ENCODE measurements around the gene APOC1. TPM values are rescaled to one million over a fixed set of nuclear protein-coding genes. Genes with fewer than 3 reads are reported as not detected.

The APOC1 gene
- total RNA-seq, 1 donor from 2014 or later: 1.2 TPM

GRCh38 chr19:44954649-44955504 is 40.5 kb downstream of the APOC1 start, which contains the start of gene CLPTM1:
TSS of gene CLPTM1 (plus strand) at chr19:44955380. CDS start at chr19:44955396, 16 bp downstream.
- ChIA-PET POLR2A (interaction anchor here (0.6 to 2.5 kb wide), 24 partner anchors 11 to 948 kb away, joined by 3 to 34 read pairs (median 4); partner anchors contain the start of genes APOE, BLOC1S3, CLASRP and PPP1R37), CTCF (interaction anchor here (0.9 to 1.0 kb wide), 2 partner anchors 156 to 231 kb away, joined by 3 to 4 read pairs; no protein-coding TSS in a partner anchor)
- peak within 1 kb of the TSS; percentile 97 for H3K27ac Mint-ChIP-seq
- DNase-seq: peak; percentile 85
- peaks cover 17% of the 10 kb centered on the region for H3K36me3 Mint-ChIP-seq (ENCODE audit: low read depth)
- intact Hi-C loops (cut with micrococcal nuclease): loop anchor here (1.0 to 5.0 kb wide), 7 partner anchors 11 to 452 kb away; partner anchors contain the start of genes APOC1, BLOC1S3, POLR1G and PPP1R13L
- peak within 1 kb of the TSS; percentile 97 for H3K4me3 Mint-ChIP-seq
- H3K4me1 Mint-ChIP-seq: peaks cover 56% of the 10 kb centered on the region
- TF ChIP-seq, protein P1, sequence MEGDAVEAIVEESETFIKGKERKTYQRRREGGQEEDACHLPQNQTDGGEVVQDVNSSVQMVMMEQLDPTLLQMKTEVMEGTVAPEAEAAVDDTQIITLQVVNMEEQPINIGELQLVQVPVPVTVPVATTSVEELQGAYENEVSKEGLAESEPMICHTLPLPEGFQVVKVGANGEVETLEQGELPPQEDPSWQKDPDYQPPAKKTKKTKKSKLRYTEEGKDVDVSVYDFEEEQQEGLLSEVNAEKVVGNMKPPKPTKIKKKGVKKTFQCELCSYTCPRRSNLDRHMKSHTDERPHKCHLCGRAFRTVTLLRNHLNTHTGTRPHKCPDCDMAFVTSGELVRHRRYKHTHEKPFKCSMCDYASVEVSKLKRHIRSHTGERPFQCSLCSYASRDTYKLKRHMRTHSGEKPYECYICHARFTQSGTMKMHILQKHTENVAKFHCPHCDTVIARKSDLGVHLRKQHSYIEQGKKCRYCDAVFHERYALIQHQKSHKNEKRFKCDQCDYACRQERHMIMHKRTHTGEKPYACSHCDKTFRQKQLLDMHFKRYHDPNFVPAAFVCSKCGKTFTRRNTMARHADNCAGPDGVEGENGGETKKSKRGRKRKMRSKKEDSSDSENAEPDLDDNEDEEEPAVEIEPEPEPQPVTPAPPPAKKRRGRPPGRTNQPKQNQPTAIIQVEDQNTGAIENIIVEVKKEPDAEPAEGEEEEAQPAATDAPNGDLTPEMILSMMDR (IDR thresholded peaks at IDR 0.05): no peak
- H3K9me3 Mint-ChIP-seq: no peaks in the 10 kb centered on the region
- H3K27me3 Mint-ChIP-seq: no peaks in the 10 kb centered on the region
- peak; percentile 89 for ATAC-seq (ENCODE audit: low read depth)

- no peaks in the 10 kb centered on the region for H3K27me3 Mint-ChIP-seq
- CTCF ChIA-PET: no interaction called here
- DNase-seq (no peak), ATAC-seq (ENCODE audit: low read depth) (no peak)
- peaks cover 65% of the 10 kb centered on the region for H3K4me1 Mint-ChIP-seq
- POLR2A ChIA-PET: interaction anchor here (0.5 to 2.5 kb wide), 10 partner anchors 33 to 1351 kb away, joined by 3 to 34 read pairs (median 6); partner anchors contain the start of genes BLOC1S3, CLASRP, RELB and TRAPPC6A
- TF ChIP-seq, protein P1 (IDR thresholded peaks at IDR 0.05): no peak
- intact Hi-C loops (cut with micrococcal nuclease): loop anchor here (1.0 to 5.0 kb wide), 5 partner anchors 41 to 452 kb away; partner anchors contain the start of genes APOC1, BLOC1S3, POLR1G and PPP1R13L
- peaks cover 23% of the 10 kb centered on the region for H3K36me3 Mint-ChIP-seq (ENCODE audit: low read depth)
- H3K9me3 Mint-ChIP-seq: no peaks in the 10 kb centered on the region
- peak overlapping the region; percentile 97 for H3K4me3 Mint-ChIP-seq
- H3K27ac Mint-ChIP-seq: peak overlapping the region; percentile 90
Measured at GRCh38 chr19:44955505-44956439, 41.4 kb downstream of the APOC1 start.

DNA sequence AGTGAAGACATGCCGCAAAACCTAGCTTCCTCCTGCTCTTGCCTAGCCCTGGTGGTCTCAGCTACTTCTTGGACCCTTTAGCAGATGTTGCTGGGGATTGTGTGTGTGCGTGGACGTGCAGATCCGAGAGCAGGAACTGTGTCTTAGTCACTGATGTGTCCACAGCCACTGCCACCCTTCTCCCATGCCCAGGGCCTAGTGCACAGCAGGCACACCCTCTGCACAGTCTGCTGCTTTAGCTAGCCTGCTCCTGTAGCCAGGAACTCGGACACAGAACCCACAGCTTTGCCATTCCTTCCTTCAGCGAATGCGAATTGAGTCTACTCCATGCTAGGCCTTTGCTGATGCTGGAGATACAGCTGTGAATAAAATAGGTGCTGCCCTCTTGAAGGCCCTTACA is 43.1 kb downstream of the APOC1 start:
- ChIA-PET CTCF (no interaction called here), POLR2A (interaction anchor here (0.6 to 1.0 kb wide), 3 partner anchors 53 to 1172 kb away, joined by 4 to 6 read pairs (median 6); no protein-coding TSS in a partner anchor)
- Mint-ChIP-seq H3K27me3 (no peaks in the 10 kb centered on the region), H3K27ac (peak overlapping the region; percentile 90), H3K4me1 (peaks cover 83% of the 10 kb centered on the region), H3K36me3 (ENCODE audit: low read depth) (peaks cover 36% of the 10 kb centered on the region), H3K9me3 (no peaks in the 10 kb centered on the region), H3K4me3 (peak overlapping the region; percentile 97)
- ATAC-seq (ENCODE audit: low read depth) (no peak), DNase-seq (no peak)
- intact Hi-C loops (cut with micrococcal nuclease): loop anchor here (5.0 kb wide), 1 partner anchor 450 kb away; the partner anchor contains the start of genes POLR1G and PPP1R13L
- TF ChIP-seq, protein P1 (IDR thresholded peaks at IDR 0.05): no peak

GRCh38 chr19:44958090-44958489 is 43.7 kb downstream of the APOC1 start:
- Mint-ChIP-seq H3K4me3 (no peak overlapping the region), H3K27me3 (no peaks in the 10 kb centered on the region), H3K4me1 (peaks cover 83% of the 10 kb centered on the region), H3K27ac (peak overlapping the region; percentile 90), H3K9me3 (no peaks in the 10 kb centered on the region), H3K36me3 (ENCODE audit: low read depth) (peaks cover 39% of the 10 kb centered on the region)
- POLR2A ChIA-PET: interaction anchor here (0.6 to 1.0 kb wide), 3 partner anchors 52 to 1173 kb away, joined by 4 to 6 read pairs (median 6); no protein-coding TSS in a partner anchor
- CTCF ChIA-PET: no interaction called here
- DNase-seq: no peak
- ATAC-seq (ENCODE audit: low read depth): no peak
- intact Hi-C loops (cut with micrococcal nuclease): loop anchor here (5.0 kb wide), 1 partner anchor 449 kb away; the partner anchor contains the start of genes POLR1G and PPP1R13L
- TF ChIP-seq, protein P1 (IDR thresholded peaks at IDR 0.05): no peak
